Prostate gland (tissue), 2 donors: Measurements from ENCODE around the gene MAFG. TPM values are rescaled to one million over a fixed set of nuclear protein-coding genes. Genes with fewer than 3 reads are reported as not detected.

ENCODE experiments used
- DNase-seq: peaks from one replicate; pipeline ENCODE4 v3.0.0-alpha.2; 2019; ENCODE audit warnings: low spot score
- H3K27ac ChIP-seq, 2 donors: fragments of 200-600 bp; sonication (generic); 2 replicates each; pipeline ENCODE4 v1.5.1; 2017 to 2019
- H3K27me3 ChIP-seq: fragments of 200-600 bp; sonication (generic); replicated peaks from 2 replicates; pipeline ENCODE4 v1.5.1; 2019; ENCODE audit not compliant: insufficient read depth
- H3K36me3 ChIP-seq, 2 donors: fragments of 200-600 bp; sonication (generic); 1 replicate in 1 of 2; 2 replicates in 1 of 2; pipeline versions ENCODE4 v1.5.1 to v1.8.1; 2017 to 2019
- H3K4me1 ChIP-seq: fragments of 200-600 bp; sonication (generic); replicated peaks from 2 replicates; pipeline ENCODE4 v1.5.1; 2019
- H3K4me3 ChIP-seq, 2 donors: fragments of 200-600 bp; sonication (generic); 2 replicates each; pipeline ENCODE4 v1.5.1; 2017 to 2019
- H3K9me3 ChIP-seq: fragments of 200-600 bp; sonication (generic); 2 replicates; pipeline ENCODE4 v1.5.1; 2017
- POLR2A ChIP-seq: fragments of 450-650 bp; IDR thresholded peaks from one replicate; pipeline ENCODE4 v1.6.1; 2016; ENCODE audit warnings: antibody characterized with exemption, mild to moderate bottlenecking
- POLR2AphosphoS5 ChIP-seq: sonication (generic); formaldehyde crosslinking; IDR thresholded peaks from one replicate; pipeline ENCODE4 v1.6.1; 2017; ENCODE audit warnings: antibody characterized with exemption
- WGBS: methylation state at CpG from one replicate; pipeline ENCODE4 v1.1.5; 2018; 5-methylcytosine and 5-hydroxymethylcytosine counted together
- intact Hi-C: fragments of 100-400 bp; cut with DNase I; formaldehyde crosslinking; loops from one replicate; pipeline ENCODE4 v1.14.2; 2022
- total RNA-seq, 2 donors: library from RNA; depleted of rRNA; stranded (reverse); fragments of >200 nt; gene quantifications; one replicate each; pipeline ENCODE4 v1.1.0, GENCODE V29; 2016
- TF ChIP-seq, protein P1 (sequence below), 4 experiments: fragments of 200-600 bp in 2 of 4; fragments of 450-650 bp in 2 of 4; sonication (generic) in 2 of 4; IDR thresholded peaks; 1 replicate in 3 of 4; 2 replicates in 1 of 4; pipeline ENCODE4 v1.5.1; 2016 to 2019; ENCODE audit warnings: antibody characterized with exemption in 4 of 4, mild to moderate bottlenecking in 2 of 4, moderate library complexity in 2 of 4

MAFG gene
- total RNA-seq, 2 donors from 2014 or later = 11.3 to 27.7 TPM

DNA sequence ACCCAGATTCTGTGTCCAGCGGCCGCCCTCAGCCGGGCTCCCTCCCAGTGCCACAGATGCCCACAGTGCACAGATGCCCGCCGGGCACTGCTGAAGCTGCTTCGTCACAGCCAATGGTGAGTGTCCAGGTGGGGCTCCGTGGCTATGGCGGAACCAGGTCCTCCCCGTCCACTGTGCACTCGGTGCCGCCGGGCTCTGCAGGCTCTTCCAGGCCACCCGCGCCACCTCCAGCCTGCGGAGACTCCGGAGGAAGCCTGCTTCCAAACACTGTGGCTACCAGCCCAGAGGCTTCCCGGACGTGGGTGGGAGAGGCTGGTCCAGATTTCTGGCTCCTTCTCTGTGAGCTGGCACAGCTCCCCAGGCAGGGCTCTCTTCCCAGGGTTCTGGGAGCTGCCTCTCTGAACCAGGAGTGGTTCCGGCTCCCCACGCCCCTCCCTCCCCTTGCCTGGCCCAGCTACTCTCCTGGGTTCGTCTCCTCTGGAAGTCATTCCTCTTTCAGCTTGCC, 12.4 kb upstream of the MAFG start:
- Histone ChIP-seq H3K27me3 (no peaks in the 10 kb centered on the region), H3K36me3 (no peaks in the 10 kb centered on the region), H3K4me1 (no peaks in the 10 kb centered on the region), H3K9me3 (no peaks in the 10 kb centered on the region), H3K27ac (no peak overlapping the region), H3K4me3 (no peak overlapping the region)
- 62% methylated on average over 19 of the region's 21 CpGs for WGBS
- DNase-seq = no peak
- no peak for TF ChIP-seq POLR2AphosphoS5
- TF ChIP-seq POLR2A = no peak
- TF ChIP-seq, protein P1, sequence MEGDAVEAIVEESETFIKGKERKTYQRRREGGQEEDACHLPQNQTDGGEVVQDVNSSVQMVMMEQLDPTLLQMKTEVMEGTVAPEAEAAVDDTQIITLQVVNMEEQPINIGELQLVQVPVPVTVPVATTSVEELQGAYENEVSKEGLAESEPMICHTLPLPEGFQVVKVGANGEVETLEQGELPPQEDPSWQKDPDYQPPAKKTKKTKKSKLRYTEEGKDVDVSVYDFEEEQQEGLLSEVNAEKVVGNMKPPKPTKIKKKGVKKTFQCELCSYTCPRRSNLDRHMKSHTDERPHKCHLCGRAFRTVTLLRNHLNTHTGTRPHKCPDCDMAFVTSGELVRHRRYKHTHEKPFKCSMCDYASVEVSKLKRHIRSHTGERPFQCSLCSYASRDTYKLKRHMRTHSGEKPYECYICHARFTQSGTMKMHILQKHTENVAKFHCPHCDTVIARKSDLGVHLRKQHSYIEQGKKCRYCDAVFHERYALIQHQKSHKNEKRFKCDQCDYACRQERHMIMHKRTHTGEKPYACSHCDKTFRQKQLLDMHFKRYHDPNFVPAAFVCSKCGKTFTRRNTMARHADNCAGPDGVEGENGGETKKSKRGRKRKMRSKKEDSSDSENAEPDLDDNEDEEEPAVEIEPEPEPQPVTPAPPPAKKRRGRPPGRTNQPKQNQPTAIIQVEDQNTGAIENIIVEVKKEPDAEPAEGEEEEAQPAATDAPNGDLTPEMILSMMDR (IDR thresholded peaks at IDR 0.05) = no peak
- intact Hi-C loops = no loop called here

DNA sequence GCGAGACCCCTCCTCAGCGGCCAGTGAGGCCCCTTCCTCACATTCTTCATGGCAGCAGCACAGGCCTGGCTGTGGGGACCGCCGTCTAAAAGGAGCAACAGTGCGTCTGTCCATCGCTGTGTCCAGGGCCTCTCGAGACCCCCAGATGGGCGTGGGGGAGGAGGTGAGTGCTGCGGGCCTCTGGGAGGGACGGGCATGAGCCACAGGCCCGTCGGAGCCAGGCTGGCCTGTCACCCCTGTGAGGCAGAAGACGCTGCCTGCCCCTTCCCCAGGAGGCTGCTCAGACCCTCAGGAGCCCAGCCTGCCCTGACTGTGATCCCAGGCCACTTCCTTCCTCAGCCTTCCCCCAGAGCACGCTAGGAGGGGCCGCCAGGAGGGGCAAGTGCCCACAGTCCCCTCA, 11.7 kb upstream of the MAFG start:
- no peaks in the 10 kb centered on the region for H3K4me1 ChIP-seq
- intact Hi-C loops = no loop called here
- DNase-seq = no peak
- no peak overlapping the region for H3K27ac ChIP-seq
- H3K9me3 ChIP-seq = no peaks in the 10 kb centered on the region
- no peaks in the 10 kb centered on the region for H3K27me3 ChIP-seq
- H3K36me3 ChIP-seq = no peaks in the 10 kb centered on the region
- 67% methylated on average over 15 of the region's 15 CpGs for WGBS
- H3K4me3 ChIP-seq = no peak overlapping the region
- TF ChIP-seq POLR2A (no peak), POLR2AphosphoS5 (no peak)
- TF ChIP-seq, protein P1 (IDR thresholded peaks at IDR 0.05) = no peak

DNA sequence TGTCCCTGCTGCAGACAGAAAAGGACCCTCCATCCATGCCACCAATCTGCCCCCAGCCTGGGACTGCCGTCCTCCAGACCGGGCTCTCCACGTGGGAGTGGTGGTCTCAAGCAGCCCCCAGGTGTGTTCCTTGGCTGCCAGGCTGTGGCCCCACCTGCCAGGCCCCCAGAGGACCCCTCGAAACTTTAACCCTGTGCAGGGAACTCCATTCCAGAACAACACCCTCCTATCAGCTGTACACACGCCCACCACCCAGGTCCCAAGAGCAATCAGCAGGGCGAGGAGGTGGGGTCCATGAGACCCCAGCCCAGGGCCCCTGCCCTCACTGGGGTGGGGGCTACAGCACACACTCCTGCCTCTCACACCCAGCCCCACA, 8.2 kb upstream of the MAFG start:
- no peak for TF ChIP-seq POLR2AphosphoS5
- TF ChIP-seq, protein P1 (IDR thresholded peaks at IDR 0.05) = no peak
- no peak for TF ChIP-seq POLR2A
- 87% methylated on average over 6 of the region's 6 CpGs for WGBS
- no peak for DNase-seq
- H3K9me3 ChIP-seq = no peaks in the 10 kb centered on the region
- H3K27ac ChIP-seq = no peak overlapping the region
- intact Hi-C loops = no loop called here
- H3K36me3 ChIP-seq = no peaks in the 10 kb centered on the region
- no peaks in the 10 kb centered on the region for H3K4me1 ChIP-seq
- no peak overlapping the region for H3K4me3 ChIP-seq
- H3K27me3 ChIP-seq = no peaks in the 10 kb centered on the region

DNA sequence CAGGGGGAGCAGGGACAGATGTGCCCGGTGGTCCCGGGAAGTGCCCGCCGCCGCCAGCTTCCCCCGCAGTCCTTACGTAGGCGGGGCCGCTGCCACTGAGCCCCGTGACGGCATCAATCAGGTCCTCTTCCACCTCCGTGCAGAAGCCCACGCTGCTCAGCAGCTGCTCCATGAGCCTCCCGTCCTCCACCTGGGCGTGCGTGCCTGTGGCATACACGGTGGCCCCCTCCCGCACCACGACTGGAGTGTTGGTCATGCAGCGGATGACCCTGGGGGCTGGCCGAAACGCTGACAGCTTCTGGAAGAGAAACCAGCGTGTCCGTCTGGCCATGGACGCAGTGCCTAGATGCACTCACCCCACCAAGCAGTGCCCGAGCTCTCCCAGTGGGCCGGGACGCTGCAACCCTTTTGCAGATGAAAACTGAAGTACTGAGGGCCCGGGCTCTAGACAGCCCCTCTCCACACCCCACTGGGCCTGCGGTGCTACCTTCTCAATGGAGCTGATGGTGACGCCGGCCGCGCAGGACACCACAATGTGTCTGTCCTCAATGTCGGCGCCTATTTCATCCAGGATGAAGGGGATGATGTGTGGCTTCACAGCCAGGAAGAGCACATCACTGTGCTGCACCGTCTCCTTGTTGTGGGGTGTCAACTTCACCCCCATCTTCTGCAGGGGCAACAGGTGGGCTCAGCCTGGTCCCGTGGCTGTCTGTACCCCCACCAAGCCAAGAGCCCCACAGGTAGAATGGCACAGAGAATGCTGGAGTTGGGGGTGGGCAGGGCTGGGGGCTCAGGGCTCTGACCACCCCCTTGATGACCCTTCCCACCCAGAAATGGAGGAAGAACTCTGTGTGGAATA, 7.5 kb upstream of the MAFG start:
- intact Hi-C loops = no loop called here
- H3K36me3 ChIP-seq = no peaks in the 10 kb centered on the region
- H3K4me3 ChIP-seq = no peak overlapping the region
- no peak for DNase-seq
- no peak overlapping the region for H3K27ac ChIP-seq
- 89% methylated on average over 38 of the region's 38 CpGs for WGBS
- no peak for TF ChIP-seq POLR2AphosphoS5
- TF ChIP-seq POLR2A = no peak
- TF ChIP-seq, protein P1 (IDR thresholded peaks at IDR 0.05) = no peak
- no peaks in the 10 kb centered on the region for H3K27me3 ChIP-seq
- H3K4me1 ChIP-seq = no peaks in the 10 kb centered on the region
- H3K9me3 ChIP-seq = no peaks in the 10 kb centered on the region
